Hippocampal formation (tissue), 2 donors: ENCODE results near the gene CCL11.

Source experiments
- DNase-seq, 2 donors: peaks; one replicate each; lab custom pipeline; 2025; lab: John Stamatoyannopoulos, UW

CCL11 gene

DNA sequence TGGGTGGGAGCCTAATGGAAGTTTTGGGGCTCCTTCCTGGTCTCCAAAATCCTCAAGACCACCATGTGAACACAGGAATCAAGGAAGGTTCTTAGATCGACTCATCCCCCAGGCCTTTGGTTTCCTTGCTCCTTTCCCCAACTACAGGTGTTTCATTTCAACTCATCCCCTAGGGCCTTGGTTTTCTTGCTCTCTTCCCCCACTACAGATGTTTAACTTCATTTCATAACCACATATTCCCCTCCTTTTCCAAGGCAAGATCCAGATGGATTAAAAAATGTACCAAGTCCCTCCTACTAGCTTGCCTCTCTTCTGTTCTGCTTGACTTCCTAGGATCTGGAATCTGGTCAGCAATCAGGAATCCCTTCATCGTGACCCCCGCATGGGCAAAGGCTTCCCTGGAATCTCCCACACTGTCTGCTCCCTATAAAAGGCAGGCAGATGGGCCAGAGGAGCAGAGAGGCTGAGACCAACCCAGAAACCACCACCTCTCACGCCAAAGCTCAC lies at the start of gene CCL11:
Gene CCL11, plus strand, starts transcription at position 457 of the 507 bp plus-strand sequence. CDS start 67 bp downstream, outside the sequence.
- no peak for DNase-seq

DNA sequence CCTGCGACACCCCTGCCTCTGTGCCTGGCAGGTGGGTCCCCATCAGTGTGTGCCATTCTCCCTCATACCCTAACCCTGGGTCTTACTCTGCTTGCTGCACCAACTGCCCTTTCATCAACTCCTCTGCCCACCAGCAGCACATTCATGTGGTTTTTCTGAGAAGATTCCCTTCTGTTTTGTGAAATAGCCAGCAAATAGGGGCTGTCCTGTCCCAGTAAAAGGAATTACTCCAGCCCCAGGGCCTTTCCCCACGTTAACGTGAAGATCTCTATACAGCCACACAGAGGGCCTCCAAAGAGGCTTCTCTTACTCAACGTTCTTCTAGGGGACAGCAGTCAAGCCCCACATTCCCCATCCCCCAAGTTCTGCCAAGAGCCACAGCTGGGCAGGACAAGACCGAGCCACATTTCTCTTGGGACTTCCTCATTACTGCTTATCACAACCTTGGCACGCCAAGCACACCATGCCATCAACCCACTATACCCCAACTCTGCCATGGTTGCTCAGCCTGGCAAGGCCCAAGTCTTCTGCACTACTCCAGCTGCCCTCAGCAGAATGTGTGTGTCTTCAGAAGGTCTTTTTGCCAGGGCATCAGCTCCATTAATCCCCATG lies 49.2 kb upstream of the CCL11 start:
- DNase-seq, result no peak

DNA sequence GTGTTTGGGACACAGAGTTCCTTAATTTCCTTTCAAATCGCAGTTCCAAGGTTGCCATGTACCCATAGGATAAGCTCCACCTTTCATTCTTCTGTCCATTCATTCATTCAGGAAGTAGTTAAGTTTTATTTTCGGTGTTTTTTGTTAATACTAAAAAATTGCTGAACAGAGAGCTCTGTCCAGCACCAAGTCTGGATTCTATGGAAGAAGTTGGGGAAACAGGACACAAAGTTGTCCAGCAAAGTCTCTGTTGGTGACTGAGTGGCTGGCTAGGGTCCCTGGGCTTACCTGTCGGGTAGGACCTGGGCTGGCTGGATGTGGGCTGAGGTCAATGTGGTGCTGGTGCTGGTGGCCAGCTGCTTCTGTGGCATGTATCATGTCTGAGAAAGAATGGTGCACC lies 48.1 kb upstream of the CCL11 start:
- DNase-seq, result no peak

DNA sequence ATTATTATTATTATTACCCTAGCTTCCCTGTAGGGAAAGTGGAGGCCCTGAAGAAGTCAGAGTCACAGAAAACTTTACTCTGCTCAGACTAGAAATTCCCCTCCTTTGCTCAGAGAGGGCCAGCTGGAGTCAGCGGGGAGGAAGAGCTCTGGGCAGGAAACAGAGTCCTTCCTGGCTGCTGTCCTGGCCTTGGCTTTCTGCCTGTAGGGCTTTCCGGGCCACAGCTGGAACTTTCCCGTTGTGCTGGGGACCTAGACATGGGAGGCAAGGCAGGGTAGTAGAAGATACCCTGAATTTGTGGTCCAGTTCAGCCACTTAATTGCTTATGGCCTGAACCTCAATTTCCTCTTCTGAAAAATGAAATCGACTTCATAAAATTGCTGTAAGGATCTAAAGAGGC lies 44.5 kb upstream of the CCL11 start:
- DNase-seq, result peak; percentile 7 to 29

DNA sequence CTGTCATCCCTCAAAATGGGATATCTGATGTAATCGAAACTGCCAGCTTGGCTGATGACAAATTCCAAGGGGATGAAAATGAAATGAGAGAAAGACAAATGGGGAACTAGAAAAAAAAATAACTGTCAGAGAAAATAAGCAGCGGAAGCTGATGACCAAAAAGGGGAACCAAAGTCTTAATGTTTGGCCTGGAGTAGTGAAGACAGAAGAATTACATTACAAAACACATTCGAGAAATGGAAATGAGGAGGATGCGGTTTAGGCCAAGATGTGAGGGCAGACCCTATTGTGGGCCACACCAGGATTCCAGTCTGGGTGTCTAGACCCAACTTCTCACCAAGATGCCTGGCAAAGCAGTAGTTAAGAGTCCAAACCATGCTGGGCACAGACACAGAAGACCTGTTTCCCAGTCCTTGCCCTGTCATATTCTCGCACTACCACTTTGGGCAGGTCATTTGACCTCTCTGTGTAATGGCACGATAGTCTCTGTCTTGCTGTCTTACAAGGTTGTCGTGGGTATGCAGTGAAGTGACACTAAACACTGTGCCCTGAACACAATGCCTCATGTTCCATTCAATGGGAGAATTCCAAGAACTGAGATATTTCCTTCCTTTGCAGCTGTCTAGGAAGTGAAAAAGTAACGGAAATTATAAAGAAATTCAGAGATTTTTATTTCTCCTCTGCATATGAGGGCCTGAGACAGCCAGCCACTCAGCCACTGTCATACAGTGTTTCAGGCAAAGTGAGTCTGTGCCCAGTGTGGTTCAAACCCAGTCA lies 42.8 kb upstream of the CCL11 start:
- no peak for DNase-seq

DNA sequence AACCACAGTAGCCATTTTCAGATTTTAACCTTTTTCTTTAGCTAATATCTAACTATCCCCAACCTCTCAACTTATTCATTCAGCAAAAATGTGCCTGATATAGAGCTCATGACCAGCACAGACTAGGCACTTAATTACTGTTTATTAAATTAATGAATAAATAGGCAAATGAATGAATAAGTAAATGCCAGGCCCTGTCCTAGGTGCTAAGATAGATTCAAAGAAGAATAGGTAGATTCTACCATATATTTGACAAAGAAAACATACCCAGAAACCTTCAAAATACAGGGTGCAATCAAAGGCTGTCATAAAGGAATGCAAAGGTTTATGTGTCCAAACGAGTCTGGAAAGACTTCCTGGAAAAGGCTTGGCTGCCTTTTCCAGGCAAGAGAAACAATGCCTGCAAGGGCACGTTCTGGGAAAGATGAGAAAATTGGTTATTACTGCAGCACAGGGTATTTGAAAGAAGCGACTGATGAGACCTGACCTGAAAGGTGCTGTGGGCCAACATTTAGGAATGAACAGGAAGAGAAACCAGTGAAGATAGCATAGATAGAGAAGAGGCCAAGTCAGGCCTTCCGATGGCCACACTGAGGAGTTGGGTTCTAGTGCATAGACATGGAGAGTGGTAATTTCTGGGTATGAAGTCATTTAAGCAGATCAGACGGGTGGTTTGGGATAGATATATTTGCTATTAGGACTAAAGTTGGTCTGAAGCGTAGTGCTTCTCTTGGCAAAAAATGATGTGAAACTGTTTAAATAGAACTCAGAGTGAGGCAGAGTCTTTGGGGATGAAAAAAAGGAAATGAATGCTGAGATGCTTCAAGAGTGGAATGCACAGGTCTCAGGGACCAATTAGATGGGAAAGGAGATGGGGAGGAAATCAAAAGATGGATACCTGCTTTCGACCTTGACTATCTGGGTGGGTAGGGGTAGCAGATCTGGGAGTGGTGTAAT lies 41.9 kb upstream of the CCL11 start:
- peak in 1 of 2 donors; percentile 7 for DNase-seq

DNA sequence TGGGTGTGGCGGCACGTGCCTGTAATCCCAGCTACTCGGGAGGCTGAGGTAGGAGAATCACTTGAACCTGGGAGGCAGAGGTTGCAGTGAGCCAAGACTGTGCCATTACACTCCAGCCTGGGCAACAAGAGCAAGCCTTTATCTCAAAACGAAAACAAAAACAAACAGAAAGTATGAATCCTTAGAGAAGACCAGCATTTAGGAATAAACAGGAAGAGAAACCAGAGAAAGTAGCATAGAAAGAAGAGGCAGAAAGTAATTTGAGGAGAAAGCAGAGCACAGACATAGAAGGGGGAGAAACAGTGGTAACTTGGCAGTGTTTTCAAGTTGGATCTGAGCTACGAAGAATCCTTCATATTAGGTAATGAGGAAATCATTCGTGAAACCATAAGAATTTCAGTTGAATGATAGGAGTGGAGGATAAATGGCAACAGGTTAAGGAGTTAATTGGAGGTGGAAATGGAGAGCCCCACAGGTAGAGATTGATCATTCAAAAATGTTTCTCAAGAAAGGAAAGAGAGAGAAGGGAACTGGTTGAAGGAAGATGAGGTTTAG lies 40.1 kb upstream of the CCL11 start:
- DNase-seq, result no peak

DNA sequence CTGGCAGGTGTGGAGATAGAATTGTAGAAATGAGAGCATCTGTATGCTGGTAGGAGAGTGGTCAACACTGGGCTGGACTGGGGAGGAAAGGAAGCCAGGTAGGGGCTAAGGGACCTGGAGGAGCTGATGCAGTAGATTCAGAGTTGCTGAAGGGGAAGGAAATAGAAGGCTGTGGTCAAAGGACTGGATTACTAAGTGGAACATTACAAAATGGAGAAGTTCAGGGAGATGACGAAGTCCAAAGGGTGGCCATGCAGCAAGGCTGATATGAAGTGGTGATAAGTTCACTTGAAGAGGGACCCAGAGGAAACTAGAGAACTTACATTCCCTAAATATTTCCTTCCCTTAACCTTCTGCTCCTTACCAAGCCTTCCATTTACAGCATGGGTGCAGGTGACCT lies 39.1 kb upstream of the CCL11 start:
- peak in 1 of 2 donors; percentile 27 for DNase-seq

DNA sequence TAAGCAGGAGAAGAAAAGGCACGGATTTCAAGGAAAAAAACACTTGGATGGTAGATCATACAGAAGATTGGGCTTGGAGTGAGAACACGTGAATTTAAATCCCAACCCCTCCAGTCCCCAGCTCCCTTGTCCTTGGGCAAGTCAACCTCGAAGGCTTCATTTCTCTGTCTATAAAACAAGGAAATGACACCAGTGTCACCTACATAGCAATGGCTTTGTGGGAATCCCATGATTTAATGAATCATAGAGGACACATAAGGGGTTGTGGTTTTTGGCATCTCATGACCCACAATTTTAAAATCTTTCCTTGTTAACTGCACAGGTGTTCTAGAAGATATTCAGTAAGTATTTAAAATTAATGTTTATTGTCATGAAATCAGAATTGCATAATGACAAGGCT lies 38.7 kb upstream of the CCL11 start:
- no peak for DNase-seq

DNA sequence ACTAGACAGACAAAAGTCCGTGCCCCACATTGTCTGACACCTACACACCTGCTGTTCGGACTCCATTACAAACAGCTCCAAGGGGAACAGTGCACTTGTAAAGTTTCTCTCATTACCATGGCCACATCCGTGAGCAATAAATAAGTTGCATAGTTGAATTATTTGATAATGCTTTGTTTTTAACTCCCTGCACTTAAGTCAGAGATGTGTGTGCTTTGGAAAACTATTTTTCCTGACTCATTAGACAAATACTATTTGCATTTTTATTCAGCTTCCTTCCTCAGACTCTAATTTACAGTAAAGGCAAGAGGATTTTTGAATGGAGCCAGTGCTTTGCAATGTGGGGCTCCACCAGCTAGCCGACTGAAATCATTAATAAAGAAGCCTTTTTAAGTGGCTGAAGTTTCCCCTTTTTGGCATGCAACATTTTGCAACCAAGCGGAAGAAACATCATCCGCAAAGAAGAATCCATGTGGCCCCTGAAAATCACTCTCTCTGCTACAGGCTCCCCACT lies 37.0 kb upstream of the CCL11 start:
- DNase-seq, result no peak

DNA sequence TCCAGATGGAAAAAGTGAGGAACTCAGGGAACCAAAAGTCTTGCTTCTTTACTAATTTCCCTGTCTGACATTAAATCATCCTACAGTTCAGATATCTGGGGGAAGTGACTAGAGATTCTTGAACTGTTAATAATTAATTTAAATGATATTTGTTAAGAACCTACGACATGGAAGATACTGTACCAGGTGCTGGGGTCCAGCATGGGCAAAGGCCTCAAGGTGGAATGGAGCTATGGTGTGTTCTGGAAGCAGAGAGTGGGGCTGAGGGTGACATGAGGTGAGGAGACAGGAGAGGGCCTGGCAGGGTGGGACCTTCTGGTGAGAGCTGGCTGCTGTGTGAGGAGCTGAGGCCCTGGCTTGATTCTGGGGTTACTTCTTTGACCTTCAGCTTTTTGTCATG lies 36.5 kb upstream of the CCL11 start:
- DNase-seq, result no peak

DNA sequence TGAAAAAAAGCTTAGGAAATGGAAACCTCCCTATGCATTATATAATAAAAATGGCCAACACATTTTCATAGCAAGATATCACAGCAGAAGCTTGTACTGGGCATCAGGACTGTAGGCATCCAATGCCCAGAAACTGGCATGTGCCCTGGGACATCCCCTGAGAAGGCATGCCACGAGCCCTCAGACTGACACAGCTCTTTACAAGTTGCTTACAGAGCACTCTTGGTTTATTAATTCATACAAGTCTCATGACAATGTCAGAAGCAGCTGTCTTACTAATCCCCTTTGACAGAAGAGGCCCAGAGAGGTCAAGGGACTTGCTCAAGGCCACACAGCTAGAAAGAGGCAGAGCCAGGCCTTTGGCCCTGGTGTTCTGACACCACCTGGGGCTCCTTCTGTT lies 36.1 kb upstream of the CCL11 start:
- no peak for DNase-seq

DNA sequence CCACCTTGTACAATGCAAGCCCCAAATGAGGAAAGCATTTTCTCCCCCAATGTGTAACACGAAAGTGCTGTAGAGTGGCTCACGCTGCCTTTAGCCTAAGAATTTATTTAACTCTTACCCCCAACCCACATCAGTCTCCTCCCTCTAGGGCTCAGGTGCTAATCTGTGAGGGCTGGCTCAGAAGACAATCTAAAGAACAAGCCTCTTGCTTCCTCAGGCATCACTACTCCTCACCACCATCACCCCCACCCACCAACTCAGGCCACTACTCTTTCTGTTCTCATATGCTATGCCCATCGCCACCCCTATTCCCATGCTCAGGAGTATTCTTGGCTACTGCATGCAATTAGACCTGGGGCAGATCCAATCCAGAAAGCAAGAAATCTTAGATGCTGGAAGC lies 34.4 kb upstream of the CCL11 start:
- no peak for DNase-seq

DNA sequence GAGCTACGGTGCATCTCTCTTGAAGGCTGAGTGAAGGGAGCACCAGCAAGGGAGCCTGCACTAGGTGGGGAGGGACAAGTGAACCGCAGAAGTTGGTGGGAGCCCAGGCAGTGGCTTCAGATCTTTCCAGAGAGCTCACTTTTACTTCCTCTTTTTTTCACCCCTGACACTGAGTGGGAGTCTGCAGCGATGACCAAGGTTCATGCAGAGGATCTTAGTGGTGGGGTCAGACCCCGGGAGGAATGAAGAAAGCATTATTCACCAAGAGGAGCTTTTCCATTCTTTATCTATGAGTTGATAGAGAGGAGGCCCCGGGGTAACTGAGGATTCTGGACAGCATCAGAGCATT lies 33.5 kb upstream of the CCL11 start:
- DNase-seq, result no peak

DNA sequence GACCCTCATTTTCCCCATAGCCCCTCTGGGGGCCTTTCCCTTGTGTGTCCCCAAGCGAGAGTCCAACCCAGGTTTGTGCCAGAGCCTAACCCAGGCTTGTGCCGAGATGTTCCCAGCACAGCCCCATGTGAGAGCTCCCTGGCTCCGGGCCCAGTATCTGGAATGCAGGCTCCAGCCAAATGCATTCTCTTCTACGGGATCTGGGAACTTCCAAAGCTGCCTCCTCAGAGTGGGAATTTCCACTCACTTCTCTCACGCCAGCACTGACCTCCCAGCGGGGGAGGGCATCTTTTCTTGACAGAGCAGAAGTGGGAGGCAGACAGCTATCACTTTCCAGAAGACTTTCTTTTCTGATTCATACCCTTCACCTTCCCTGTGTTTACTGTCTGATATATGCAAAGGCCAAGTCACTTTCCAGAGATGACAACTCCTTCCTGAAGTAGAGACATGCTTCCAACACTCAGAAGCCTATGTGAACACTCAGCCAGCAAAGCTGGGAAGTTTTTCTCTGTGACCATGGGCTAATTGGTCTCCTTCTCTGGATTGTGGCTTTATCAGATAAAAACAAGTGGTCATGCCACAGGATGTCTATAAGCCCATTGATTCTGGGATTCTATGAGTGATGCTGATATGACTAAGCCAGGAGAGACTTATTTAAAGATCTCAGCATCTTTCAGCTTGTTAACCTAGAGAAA lies 33.0 kb upstream of the CCL11 start:
- peak; percentile 37 to 50 for DNase-seq

DNA sequence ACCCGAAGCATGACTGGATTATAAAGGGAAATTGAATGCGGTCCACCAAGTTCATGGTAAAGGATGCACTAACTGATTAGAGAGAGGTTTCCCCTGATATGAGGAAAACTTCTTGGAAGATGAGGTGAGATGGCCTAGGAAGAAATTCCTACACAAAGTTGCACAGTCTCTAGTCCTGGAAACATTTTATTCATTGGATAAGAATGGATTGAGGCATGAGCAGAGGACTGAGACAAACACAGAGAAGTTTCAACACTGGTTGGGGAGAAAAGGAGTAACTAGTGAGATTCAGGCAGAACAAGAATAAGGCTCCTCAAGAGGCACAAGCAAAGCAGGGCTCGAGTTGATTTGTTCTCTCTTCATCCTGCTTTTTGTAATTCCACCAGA lies 32.4 kb upstream of the CCL11 start:
- DNase-seq, result no peak

DNA sequence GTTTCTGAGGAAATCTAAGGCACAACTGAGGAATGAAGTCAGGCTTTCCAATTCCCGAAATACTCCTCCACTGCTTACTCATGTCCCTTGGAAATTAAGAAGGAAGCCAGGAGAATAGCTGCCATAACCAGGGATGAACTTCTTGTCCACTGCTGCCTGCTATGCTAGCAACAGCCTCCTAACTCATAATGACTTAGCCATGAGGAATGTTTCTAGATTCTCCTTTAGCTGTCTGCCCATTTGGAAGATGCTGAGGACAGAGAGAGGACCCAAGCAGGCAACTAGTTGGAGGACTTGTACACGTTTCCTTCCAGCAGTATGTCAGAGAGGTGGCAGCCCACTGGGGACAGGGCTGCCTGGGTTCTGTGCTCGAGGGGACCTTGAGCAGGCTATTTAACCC lies 31.4 kb upstream of the CCL11 start:
- no peak for DNase-seq

DNA sequence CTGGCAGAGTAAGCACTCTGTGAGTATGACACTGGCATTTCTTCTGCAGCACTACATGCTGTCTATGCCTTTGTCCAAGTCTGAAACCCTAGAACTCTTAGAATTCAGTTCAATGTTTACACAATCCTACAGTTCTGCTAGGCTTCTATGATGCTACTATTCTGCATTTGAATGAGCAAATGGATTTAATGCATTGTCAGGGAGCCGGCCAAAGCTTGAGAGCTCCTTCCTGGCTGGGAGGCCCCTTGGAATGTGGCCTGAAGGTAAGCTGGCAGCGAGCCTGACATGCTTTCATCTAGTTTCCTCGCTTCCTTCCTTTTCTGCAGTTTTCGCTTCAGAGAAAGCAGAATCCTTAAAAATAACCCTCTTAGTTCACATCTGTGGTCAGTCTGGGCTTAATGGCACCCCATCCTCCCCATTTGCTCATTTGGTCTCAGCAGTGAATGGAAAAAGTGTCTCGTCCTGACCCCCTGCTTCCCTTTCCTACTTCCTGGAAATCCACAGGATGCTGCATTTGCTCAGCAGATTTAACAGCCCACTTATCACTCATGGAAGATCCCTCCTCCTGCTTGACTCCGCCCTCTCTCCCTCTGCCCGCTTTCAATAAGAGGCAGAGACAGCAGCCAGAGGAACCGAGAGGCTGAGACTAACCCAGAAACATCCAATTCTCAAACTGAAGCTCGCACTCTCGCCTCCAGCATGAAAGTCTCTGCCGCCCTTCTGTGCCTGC lies 30.7 kb upstream of the CCL11 start, which contains the start of gene CCL2:
Gene CCL2, plus strand, starts transcription at position 635 of the 730 bp plus-strand sequence. Its CDS starts 65 bp downstream, at position 700.
- peak; percentile 5 to 30 for DNase-seq

DNA sequence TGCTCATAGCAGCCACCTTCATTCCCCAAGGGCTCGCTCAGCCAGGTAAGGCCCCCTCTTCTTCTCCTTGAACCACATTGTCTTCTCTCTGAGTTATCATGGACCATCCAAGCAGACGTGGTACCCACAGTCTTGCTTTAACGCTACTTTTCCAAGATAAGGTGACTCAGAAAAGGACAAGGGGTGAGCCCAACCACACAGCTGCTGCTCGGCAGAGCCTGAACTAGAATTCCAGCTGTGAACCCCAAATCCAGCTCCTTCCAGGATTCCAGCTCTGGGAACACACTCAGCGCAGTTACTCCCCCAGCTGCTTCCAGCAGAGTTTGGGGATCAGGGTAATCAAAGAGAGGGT lies 30.2 kb upstream of the CCL11 start:
- no peak for DNase-seq

DNA sequence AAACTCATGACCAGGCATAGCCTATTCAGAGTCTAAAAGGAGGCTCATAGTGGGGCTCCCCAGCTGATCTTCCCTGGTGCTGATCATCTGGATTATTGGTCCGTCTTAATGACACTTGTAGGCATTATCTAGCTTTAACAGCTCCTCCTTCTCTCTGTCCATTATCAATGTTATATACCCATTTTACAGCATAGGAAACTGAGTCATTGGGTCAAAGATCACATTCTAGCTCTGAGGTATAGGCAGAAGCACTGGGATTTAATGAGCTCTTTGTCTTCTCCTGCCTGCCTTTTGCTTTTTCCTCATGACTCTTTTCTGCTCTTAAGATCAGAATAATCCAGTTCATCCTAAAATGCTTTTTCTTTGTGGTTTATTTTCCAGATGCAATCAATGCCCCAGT lies 29.7 kb upstream of the CCL11 start:
- no peak for DNase-seq
